Measurements from ENCODE around the gene ULBP3. TPM values are rescaled to one million over a fixed set of nuclear protein-coding genes. Genes with fewer than 3 reads are reported as not detected.

Gene ULBP3
- polyA plus RNA-seq, 1 of the 3 experiments (the other 2 are of a cell fraction) = 4.6 TPM

DNA sequence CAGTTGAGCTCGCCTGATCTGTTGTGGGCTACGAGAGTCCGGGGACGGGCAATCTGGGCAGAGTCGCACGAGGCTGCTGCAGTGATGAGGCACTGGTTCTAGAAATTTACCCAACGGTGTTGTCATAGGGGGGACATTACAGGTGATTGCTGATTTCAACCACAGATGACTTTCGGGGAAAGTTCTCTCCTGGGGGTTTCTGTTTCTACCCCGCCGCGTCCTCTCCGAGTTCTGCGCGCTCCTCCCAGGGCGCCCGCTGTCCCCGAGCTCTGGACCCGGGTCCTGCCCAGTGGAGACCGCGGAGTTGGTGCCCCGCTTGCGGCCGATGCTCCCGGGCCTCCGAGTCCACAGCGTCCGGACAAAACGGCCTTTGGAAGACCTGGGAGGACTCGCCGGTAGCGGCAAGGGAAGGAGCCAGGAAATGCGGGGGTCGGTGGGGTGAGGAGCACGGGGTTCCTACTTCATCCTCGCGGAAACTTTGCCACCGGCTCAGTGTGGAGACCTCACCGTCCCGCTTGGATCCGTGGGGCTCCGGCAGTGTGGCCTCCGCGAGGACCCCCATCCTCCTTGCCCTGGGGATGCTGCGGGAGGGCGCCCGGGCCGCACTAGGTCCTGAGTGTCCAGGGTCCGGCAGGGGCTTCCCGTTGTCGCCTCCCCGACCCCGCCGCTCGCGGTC, 31.3 kb downstream of the ULBP3 start (continued):
- TF ChIP-seq RXRA (IDR thresholded peaks at IDR 0.05; ENCODE audit: borderline replicate concordance, low read depth) = no peak
- TF ChIP-seq TEAD4 (IDR thresholded peaks at IDR 0.05; ENCODE audit: borderline replicate concordance, insufficient read depth) = no peak
- TF ChIP-seq SIN3A (IDR thresholded peaks at IDR 0.05; ENCODE audit: borderline replicate concordance, low read depth, low read length) = no peak
- TF ChIP-seq RCOR1 (IDR thresholded peaks at IDR 0.05; ENCODE audit: low read length) = no peak
- TF ChIP-seq EP300 (IDR thresholded peaks at IDR 0.05; ENCODE audit: borderline replicate concordance in 1 of 2, low read depth in 1 of 2, low read length in 1 of 2) = no peak
- TF ChIP-seq FOSL2 (IDR thresholded peaks at IDR 0.05; ENCODE audit: borderline replicate concordance, low read depth) = no peak
- TF ChIP-seq MEF2A (IDR thresholded peaks at IDR 0.05; ENCODE audit: borderline replicate concordance, low read depth) = no peak
- no peak for TF ChIP-seq GABPA (IDR thresholded peaks at IDR 0.05; ENCODE audit: low read depth)

GRCh38 chr6:150036081-150036480, 32.8 kb downstream of the ULBP3 start:
- Histone ChIP-seq H3K4me2 (no peak overlapping the region), H3K9me2 (no peaks in the 10 kb centered on the region), H2AFZ (ENCODE audit: low read depth) (no peak overlapping the region), H3K9ac (no peak overlapping the region), H3K27me3 (ENCODE audit: insufficient read depth) (peaks cover 59% of the 10 kb centered on the region), H4K20me1 (ENCODE audit: insufficient read depth) (no peaks in the 10 kb centered on the region), H3K4me3 (ENCODE audit: low read depth in 2 of 2, low read length in 1 of 2) (no peak overlapping the region), H3K27ac (ENCODE audit: low read depth in 2 of 2, low read length in 1 of 2) (no peak overlapping the region), H3K4me1 (ENCODE audit: control insufficient read depth in 1 of 2, insufficient read depth in 2 of 2, low read depth in 1 of 2, low read length in 1 of 2) (no peaks in the 10 kb centered on the region), H3K79me2 (ENCODE audit: insufficient read depth) (no peaks in the 10 kb centered on the region), H3K9me3 (no peaks in the 10 kb centered on the region), H3F3A (replicated peaks; ENCODE audit: insufficient read depth) (no peaks in the 10 kb centered on the region), H3K36me3 (replicated peaks in 1 of 2; ENCODE audit: control insufficient read depth in 1 of 2, insufficient read depth in 2 of 2, low read length in 1 of 2) (no peaks in the 10 kb centered on the region)
- WGBS (ENCODE audit: low lambda C conversion rate) = 0% methylated on average over 1 of the region's 5 CpGs
- TF ChIP-seq YY1 (IDR thresholded peaks at IDR 0.05; ENCODE audit: low read depth) (no peak), NRF1 (IDR thresholded peaks at IDR 0.05; ENCODE audit: low read depth, low read length) (no peak), NFIC (IDR thresholded peaks at IDR 0.05; ENCODE audit: borderline replicate concordance) (no peak), MXI1 (IDR thresholded peaks at IDR 0.05; ENCODE audit: low read depth, low read length) (no peak), TCF12 (IDR thresholded peaks at IDR 0.05) (no peak), PBX3 (IDR thresholded peaks at IDR 0.05) (no peak), ZBTB33 (IDR thresholded peaks at IDR 0.05; ENCODE audit: borderline replicate concordance, low read depth) (no peak), CHD2 (IDR thresholded peaks at IDR 0.05; ENCODE audit: low read length, partially characterized antibody) (no peak), GATA2 (CRISPR knock-in tag; IDR thresholded peaks at IDR 0.05) (no peak), RXRA (IDR thresholded peaks at IDR 0.05; ENCODE audit: borderline replicate concordance, low read depth) (no peak), CTCF (IDR thresholded peaks at IDR 0.05) (no peak), USF2 (IDR thresholded peaks at IDR 0.05; ENCODE audit: borderline replicate concordance, low read depth, low read length) (no peak)
- ChIA-PET CTCF (no interaction called here), POLR2A (no interaction called here)
- DNase-seq = no peak
